Measurements from ENCODE around the gene PNMA3.
"Not testable (repeated sequence)": the region's sequence is repeated elsewhere in the genome, so short reads cannot be mapped to it uniquely, and the experiment has no call there.

PNMA3 gene

DNA sequence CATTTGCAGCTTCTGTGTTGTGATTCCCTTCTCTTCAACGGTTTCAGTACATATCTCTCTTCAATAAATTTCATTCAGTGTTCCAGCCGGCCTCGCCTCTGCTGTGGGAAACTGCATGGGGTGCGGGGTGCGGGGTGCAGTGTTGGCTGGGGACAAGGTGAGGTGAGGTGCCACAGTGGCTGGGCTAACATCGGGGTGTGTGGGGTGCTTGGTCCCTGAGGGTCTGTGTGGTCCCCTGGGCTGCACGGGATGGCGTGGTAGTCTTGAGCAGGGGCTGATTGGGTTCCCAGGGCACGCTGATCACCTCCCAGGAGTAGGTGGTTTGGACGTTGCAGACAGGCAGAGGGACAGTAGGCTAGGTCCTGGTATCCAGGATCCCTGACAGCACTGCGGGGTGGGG is 18.7 kb downstream of the PNMA3 start:
- no peak for DNase-seq

DNA sequence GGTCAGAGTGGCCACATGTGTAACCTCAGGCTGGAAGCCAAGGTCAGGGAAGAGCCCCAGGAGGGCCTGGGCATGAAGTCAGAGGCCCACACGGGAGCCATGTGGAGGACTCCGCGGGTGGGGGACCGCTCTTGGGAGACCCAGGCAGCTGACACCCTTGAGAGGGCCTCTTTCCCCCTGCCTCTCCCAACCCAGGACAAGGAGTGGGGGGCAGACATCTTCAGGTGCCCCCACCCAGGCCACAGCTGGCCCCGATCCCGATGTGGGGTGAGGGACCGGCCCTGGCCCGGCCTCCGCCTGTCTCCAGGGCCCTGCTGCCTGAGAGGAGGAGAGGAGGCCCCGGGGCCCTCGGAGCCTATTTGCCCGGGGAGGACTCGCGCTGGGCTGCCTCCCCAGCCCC is 19.1 kb downstream of the PNMA3 start:
- no peak for DNase-seq

DNA sequence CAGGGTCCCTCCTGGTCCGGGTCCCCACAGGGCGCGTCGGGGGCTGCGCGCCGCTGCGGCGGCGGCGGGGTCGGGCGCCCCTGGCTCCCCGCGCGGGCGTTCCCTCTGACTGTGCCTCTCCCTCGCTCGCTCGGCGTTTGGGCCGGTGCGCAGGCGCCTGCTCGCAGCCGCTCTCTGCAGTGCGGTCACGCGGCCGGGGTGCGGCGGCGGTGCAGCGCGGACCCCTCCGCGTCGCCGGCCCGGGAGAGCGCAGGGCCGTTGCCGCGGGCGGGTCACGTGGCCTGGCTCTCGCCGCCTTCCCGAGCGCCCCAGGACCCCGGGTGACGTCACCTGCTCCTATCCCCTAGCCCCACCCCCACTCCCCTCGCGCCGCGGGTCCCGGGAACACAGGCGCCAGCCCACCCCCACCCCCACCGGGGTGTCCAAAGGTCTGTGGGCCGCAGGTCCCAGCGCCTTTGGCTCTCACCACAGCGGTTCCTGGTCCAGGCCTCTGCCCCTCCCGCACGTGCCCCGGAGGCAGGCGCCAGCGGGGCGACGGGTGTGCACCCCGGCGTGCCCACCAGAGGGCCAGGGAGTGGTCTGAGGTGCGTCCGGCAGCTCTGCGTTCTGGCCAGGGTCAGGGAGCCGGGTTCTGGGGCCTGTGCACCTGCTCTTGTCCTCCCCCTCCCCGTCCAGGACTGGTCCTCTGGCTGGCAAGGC is 21.3 kb downstream of the PNMA3 start:
- DNase-seq = not testable (repeated sequence)

DNA sequence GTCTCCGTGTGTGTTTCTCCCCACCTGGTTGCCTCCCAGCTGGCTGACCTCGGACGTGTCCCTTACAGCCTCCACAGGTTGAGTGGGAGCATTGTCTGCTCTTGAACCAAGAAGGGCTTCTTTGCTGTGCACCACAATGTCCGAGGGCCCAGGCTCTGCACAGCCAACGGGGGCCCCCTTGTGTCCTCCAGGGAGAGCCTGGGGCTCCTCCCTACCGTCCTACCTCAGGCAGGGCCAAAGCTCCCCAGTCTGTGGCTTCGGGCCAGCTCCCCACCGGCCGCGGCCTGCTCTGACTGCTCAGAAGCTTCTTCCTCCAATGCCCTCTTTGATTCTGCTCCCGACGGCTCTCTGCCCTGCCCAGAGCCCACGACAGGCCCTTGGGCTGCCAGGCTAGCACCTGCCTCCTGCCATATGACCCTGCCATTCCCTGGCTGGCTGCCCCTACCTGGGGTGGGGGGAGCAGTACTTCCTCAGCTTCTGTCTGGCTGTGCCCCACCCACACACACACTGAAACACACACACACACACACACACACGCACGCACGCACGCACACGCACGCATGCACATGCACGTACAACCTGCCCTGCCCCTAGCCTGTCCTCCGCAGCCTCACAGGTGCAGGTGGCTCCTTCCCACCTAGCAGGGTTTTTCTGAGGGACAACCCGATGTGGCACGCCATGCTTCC is 27.1 kb downstream of the PNMA3 start:
- DNase-seq = not testable (repeated sequence)

GRCh38 chrX:153102418-153102817 is 46.1 kb downstream of the PNMA3 start:
- DNase-seq = no peak

DNA sequence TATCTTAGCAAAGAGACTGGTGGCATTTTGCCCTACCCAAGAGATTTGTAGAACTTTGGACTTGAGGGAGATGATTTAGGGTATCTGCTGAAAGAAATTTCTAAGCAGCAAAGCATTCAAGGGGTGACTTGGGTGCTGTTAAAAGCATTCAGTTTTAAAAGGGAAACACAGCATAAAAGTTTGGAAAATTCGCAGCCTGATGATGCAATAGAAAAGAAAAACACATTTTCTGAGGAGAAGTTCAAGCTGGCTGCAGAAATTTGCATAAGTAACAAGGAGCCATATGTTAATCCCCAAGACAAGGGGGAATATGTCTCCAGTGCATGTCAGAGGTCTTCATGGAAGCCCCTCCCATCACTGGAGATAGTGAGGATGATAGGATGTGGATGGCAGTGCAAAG is 48.7 kb downstream of the PNMA3 start:
- DNase-seq = not testable (repeated sequence)

DNA sequence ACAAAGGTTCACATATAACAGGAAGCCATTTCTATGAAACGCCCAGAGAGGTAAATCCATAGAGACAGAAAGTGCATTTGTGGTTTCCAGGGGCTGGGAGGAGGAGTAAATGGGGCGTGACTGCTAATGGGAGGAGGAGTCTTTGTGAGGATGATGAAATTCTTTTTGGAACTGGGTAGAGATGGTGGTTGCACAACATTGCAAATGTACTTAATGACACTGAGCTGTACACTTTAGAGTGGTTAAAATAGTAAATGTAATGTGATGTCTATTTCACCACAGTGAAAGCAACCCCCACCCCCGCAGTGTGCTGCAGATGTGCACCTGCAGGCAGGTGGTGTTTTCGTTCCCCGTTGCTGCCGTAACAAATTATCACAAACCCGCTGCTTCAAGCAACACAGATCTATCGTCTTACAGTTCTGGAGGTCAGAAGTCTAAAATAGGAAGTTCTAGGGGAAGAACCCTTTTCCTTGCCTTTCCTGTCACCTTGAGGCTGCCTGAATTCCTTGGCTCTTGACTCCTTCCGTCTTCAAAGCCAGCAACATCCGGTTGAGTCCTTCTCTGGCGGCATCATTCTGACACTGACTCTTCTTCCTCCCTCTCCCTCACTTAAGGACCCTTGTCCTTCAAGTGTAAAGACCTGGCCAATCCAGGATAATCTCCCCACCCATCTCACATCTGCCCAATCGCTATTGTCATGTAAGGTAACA is 50.0 kb downstream of the PNMA3 start:
- not testable (repeated sequence) for DNase-seq

All from stimulated activated CD4-positive, alpha-beta T cell treated with anti-CD3 and anti-CD28 coated beads, Interleukin-4, amount 100 ng/mL, for 4 hours (primary cell).